GM18499 (cell line): ENCODE results near the gene KIF22.
"Not testable (repeated sequence)": the region's sequence is repeated elsewhere in the genome, so short reads cannot be mapped to it uniquely, and the experiment has no call there.

ENCODE experiments used
- ATAC-seq: cut with Tn5 transposase; IDR thresholded peaks from one replicate; pipeline ENCODE4 v1.9.1; 2021; ENCODE audit warnings: moderate number of reproducible peaks; ENCODE audit not compliant: insufficient read depth, unreplicated experiment

Gene KIF22

DNA sequence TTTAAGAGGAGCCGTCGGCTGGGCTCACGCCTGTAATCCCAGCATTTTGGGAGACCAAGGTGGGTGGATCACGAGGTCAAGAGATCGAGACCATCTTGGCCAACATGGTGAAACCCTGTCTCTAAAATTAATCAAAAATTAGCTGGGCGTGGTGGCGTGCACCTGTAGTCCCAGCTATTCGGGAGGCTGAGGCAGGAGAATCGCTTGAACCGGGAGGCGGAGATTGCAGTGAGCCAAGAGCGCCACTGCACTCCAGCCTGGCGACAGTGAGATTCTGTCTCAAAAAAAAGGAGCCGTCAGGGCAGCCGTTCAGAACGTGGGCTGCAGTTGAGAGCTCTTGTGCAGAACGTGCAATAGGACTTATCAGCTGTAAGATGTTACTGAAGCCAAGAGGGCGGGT, 2.6 kb downstream of the KIF22 start:
- ATAC-seq = not testable (repeated sequence)

GRCh38 chr16:29794231-29794710, 3.7 kb downstream of the KIF22 start:
- no peak for ATAC-seq

- no peak for ATAC-seq
Measured at GRCh38 chr16:29802416-29802935, 11.9 kb downstream of the KIF22 start.

GRCh38 chr16:29804020-29804419, 13.5 kb downstream of the KIF22 start:
- ATAC-seq = no peak

- no peak for ATAC-seq
Measured at GRCh38 chr16:29804455-29805231, 14.1 kb downstream of the KIF22 start.

DNA sequence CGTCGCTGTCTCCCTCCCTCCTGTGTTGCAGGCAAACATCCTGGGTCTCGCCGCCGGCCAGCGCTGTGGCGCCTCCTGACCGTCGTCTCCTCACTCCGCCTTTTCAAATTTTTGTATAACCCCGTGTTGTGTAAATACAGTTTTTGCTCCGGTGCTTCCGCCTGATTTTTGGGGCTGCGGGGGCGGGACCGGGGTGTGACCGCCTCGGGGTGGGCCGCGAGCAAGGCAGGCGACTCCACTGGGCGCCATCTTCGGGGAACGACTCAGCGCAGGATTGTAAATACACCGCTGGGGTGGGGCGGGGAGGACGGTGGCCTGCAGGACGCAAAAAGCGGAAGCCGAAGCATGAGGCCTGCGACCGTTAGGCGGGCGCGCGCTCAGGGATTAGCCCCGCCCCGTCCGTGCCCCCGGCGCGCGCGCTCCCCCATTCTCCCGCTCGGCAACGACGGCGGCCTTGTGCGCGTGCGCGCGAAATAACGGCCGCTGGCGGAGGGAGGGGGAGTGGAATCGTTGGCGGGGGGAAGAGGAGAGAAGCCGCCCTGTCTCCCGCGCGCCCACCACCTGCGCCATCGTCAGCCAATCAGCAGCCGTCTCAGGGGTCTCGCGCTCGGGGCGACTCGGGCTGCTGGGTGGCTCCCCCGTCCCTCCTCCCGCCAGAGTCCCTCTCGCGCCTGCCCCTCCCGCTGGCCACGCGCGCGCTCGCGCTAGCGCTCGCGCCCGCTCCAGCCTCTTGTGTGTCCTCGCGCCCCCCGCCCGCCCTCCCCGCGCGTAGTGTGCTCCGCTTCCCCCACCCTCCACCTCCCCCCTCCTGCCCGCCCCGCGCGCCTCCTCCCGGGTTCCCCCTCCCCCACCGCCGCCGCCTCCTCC, 14.9 kb downstream of the KIF22 start:
- peak; percentile 31 for ATAC-seq

DNA sequence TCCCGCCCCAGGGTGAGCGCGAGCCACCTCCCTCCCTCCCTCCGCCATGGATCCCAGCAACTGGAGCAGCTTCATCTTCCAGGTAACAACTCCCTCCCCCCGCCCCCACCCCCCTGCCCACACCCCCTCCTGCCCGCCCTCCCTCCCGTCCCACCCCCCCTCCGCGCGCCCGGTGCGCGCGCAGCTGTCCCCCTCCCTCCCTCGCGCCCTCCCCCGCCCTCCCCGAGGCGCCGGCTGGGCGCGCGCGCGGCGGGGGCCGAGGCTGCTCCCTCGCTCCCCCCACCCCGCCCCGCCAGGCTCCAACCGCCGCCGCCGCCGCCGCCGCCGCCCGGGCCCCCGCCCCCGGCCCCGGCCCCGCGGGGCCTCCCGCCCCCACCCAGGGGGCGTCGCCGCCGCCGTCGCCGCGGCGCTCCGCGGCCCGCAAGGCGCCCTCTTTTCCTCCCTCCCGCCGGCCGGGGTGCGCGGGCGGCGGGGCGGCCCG, 15.6 kb downstream of the KIF22 start, which contains the start of gene MAZ:
Gene MAZ, plus strand, starts transcription at position 431 of the 481 bp plus-strand sequence. CDS start 173 bp downstream, outside the sequence.
- ATAC-seq = no peak

GRCh38 chr16:29806641-29807425, 16.3 kb downstream of the KIF22 start:
- ATAC-seq = no peak

- ATAC-seq = no peak
Measured at GRCh38 chr16:29807426-29808218, 17.1 kb downstream of the KIF22 start.

- no peak for ATAC-seq
Measured at GRCh38 chr16:29808219-29808900, 17.8 kb downstream of the KIF22 start.

GRCh38 chr16:29809031-29809747, 18.6 kb downstream of the KIF22 start:
- no peak for ATAC-seq

DNA sequence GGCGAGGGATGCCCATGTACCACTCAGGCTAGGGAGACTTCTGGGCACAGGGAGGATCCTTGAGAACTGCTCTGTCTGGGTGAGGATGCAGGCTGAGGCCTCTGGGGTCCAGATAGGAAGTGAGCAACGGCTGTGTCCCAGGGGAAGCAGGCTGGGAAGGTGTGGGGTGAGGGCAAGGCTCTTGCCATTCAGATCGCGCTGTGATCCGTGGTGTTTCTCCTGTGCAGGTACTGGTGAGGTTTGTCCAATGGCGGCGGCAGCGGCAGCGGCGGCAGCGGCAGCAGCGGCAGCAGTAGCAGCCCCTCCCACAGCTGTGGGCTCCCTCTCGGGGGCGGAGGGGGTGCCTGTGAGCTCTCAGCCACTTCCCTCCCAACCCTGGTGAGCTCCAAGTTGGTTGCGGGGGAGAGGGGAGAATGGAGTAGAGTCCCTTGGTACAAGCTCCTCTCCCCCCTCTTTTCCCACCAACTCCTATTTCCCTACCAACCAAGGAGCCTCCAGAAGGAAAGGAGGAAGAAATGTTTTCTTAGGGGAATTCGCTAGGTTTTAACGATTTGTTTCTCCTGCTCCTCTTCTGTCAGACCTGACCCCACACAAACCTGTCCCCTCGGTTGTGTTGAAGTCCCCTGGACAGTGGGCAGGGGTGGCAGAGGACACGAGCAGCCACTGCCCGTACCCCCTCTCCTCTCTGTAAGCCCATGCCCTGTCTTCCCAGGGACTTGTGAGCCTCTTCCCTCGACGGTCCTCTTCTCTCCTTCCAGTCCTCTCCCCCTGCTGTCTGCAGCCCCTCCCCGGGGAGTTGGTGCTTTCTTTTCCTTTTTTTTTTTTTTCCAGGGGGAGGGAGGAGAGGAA, 19.5 kb downstream of the KIF22 start:
- ATAC-seq = no peak

DNA sequence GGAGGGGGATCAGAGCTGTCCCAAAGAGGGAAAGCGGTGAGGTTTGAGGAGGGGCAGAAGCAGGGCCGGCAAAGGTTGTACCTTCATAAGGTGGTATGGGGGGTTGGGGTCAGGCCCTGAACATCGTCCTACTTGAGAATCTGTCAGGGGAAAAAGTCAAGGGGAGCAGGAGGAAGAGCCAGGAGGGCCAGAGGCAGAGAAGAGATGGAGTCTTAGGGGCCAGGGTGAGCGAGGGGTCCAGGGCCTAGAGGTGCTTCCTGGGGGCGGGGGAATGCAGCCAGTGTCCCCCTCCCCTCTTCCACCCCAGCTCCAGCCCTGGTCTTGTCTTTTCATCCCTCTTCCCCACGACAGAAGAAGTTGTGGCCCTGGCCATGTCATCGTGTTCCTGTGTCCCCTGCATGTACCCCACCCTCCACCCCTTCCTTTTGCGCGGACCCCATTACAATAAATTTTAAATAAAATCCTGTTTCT, 20.2 kb downstream of the KIF22 start:
- ATAC-seq = no peak

DNA sequence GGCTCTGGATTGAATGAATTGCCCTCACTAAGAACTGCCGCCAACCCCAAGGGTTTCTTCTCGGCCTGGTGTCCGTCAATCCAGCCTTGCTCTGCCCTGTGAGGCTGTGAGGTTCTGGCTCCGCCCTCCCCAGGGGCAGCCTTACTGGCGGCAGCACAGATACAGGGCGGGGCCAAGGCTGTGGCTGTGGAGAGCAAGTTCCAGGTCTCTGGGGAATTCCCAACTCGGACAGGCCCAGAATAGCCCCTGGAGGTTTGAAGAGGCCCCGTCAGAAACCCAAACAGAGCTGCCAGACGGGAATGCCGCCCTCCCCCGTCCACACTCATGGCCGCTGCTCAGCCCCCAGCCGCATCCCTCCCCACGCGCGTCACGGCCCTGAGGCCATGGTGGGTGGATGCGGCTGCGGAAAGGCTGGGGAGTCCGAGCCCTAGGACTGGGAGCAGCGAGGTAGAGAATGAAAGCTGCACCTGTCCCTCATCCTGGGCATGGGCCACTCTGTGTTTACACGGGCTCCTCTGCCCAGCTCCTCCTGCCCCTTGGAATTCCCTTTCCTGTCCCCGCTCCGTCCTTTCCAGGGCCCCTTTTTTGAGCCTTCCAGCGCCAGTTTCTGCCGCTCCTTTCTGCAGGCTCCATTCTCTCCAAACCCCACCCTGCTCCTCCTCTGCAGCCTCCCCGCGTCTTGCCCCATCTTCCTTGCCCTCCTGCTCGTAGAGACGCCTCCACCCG, 20.8 kb downstream of the KIF22 start:
- ATAC-seq = no peak

GRCh38 chr16:29811896-29812665, 21.5 kb downstream of the KIF22 start, which contains the start of gene PRRT2:
PRRT2 (plus strand) TSS chr16:29812193; CDS start chr16:29813055, 862 bp downstream.
- ATAC-seq = no peak
